GM19372 (cell line): Measurements from ENCODE around the gene SYT2.
"Not testable (repeated sequence)": the region's sequence is repeated elsewhere in the genome, so short reads cannot be mapped to it uniquely, and the experiment has no call there.

Experiments used
- ATAC-seq: cut with Tn5 transposase; IDR thresholded peaks from one replicate; pipeline ENCODE4 v1.9.1; 2021; ENCODE audit warnings: mild to moderate bottlenecking, low read depth, moderate library complexity; ENCODE audit not compliant: unreplicated experiment

The SYT2 gene

GRCh38 chr1:202600432-202601041 is 109.7 kb downstream of the SYT2 start:
- no peak for ATAC-seq

DNA sequence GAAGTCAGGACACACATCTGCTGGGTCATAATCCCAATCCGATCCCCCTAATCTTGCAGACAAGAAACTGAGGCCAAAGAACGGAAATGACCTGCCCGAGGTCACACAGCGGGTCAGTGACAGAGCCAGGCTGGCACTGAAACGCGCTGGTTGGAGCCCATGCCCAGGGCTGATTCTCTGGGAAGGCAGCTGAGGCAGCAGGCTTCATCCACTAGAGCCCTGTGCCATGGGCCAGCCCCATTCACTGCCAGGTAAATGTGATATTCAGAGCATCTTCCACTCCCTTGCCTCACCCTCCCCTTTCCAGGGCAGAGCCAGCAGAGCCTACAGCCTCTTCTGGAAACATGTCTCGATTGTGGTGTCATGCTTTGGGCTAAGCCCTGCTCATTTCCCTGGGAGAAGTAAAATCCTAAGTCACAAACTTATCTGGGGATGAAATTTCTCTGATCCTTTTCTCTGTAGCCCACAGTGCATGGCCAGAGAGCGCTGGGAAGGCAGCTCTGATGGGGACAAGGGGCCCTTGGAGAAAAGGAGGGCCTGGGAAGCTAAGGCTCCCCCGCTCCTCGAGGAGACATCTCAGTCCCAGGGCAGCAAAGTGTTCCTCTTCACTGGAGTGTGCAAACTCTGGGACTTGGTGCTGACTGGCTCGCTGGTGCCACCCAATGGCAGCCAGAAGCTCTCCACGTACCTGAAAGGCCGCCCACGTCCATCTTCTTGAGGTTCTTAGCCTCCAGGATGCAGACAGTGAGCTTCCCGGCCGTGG is 110.4 kb downstream of the SYT2 start:
- peak; percentile 56 for ATAC-seq

- no peak for ATAC-seq
Measured at GRCh38 chr1:202597090-202597761, 113.0 kb downstream of the SYT2 start.

DNA sequence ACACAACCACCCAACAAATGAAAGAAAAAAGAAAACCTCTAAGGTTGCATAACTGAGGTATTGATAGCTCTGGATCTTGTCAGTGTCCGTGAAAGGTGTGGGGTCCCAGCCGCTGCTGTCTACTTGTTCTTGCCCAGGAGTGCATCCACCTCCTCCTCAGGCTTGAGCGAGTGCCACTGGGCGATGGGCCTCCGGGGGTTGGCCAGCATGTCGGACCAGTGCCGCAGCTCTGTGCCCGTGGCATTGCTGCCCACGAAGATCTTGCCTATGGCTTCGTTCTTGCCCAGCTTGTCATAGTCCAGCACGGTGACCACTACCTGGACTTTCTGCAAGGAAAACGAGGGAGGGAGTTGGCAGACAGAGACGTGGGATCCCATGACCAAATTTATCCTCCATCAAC is 113.6 kb downstream of the SYT2 start:
- ATAC-seq = no peak

- ATAC-seq = no peak
Measured at GRCh38 chr1:202593845-202594244, 116.4 kb downstream of the SYT2 start.

- no peak for ATAC-seq
Measured at GRCh38 chr1:202592146-202592545, 118.1 kb downstream of the SYT2 start.

DNA sequence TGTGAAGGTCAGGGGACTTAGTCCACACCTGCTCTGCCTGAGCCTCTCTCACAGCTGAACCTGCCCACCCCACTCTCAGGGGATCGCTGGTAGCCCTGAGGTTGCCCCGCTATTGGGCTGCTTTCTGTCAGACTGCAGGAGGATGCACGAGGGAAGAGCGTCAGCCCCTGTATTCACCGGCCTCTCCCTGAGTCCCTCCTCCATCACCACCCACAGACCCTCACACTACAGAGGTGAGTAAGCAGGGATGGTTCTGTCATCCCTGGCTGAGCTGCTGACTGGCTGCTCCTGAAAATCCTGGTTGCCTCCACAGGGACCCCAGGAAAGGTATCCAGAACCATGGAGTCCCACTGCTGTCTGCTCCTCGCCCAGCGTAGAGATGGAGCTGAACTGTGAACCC is 118.7 kb downstream of the SYT2 start:
- ATAC-seq = no peak

GRCh38 chr1:202590975-202591411 is 119.3 kb downstream of the SYT2 start:
- ATAC-seq = no peak

GRCh38 chr1:202590126-202590525 is 120.1 kb downstream of the SYT2 start:
- ATAC-seq = no peak

GRCh38 chr1:202589190-202589930 is 120.9 kb downstream of the SYT2 start:
- no peak for ATAC-seq

- ATAC-seq = no peak
Measured at GRCh38 chr1:202588503-202589189, 121.6 kb downstream of the SYT2 start.

DNA sequence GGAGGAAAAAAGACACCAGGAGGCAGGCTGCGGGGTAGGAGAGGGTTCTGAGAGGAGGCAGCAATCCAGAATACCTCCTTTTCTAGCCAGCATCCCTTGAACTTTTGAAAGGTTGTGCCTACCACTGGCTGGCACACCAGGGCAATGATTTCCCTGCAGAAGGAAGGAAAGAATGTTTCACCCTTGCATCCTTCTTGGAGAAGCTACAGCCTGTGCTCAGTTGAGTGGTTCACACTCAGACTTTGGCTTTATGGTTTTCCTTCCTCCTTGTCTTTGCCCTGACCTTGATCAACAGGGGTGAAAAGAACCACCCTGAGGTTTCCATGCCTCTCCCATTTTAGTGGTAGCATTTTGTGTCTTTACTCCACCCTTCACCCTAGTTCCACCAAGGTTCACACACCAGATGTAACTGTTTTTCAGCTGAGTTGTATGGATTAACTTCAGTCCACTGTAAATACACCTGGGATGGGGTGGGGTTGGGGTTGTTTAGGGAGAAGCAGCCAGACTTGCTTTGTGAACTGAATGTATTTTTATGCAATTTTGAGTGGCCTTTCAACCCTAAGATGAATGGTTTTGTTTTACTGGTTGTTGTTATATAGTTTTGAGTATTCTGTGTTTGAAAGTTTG is 122.3 kb downstream of the SYT2 start:
- ATAC-seq = no peak

- ATAC-seq = no peak
Measured at GRCh38 chr1:202586871-202587270, 123.4 kb downstream of the SYT2 start.

GRCh38 chr1:202586018-202586821 is 124.0 kb downstream of the SYT2 start:
- no peak for ATAC-seq

GRCh38 chr1:202585590-202585933 is 124.7 kb downstream of the SYT2 start:
- ATAC-seq = no peak

- no peak for ATAC-seq
Measured at GRCh38 chr1:202584707-202585589, 125.3 kb downstream of the SYT2 start.

GRCh38 chr1:202582350-202582749 is 127.9 kb downstream of the SYT2 start:
- not testable (repeated sequence) for ATAC-seq

- ATAC-seq = no peak
Measured at GRCh38 chr1:202580619-202581018, 129.6 kb downstream of the SYT2 start.
